ENCODE results near the gene PAQR9.

The PAQR9 gene

DNA sequence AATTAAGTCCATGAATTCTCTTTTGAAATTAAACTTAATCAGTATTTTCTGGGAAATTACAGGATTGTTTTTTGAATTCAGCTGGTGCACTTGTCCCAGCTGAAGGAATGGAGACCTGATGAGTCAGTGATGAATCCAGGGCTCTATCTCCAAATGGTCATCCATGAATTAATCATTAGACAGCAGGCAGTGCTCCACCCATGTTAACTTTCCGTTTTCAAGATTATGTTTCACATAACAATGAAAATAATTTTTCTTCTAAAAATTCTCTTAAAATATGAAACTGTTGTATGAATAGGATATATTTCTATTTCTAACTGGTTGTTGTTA, 13.9 kb upstream of the PAQR9 start:
- Mint-ChIP-seq H3K4me1 (peaks cover 21% of the 10 kb centered on the region), H3K27ac (no peak overlapping the region), H3K9me3 (no peaks in the 10 kb centered on the region), H3K4me3 (no peak overlapping the region), H3K36me3 (ENCODE audit: low read depth) (no peaks in the 10 kb centered on the region), H3K27me3 (ENCODE audit: low read depth, poor library complexity) (peaks cover 5% of the 10 kb centered on the region)
- no peak for DNase-seq
- no peak for TF ChIP-seq CTCF (IDR thresholded peaks at IDR 0.05)

- Mint-ChIP-seq H3K36me3 (ENCODE audit: low read depth) (no peaks in the 10 kb centered on the region), H3K27ac (no peak overlapping the region), H3K27me3 (ENCODE audit: low read depth, poor library complexity) (peaks cover 7% of the 10 kb centered on the region), H3K9me3 (no peaks in the 10 kb centered on the region), H3K4me3 (no peak overlapping the region), H3K4me1 (peaks cover 19% of the 10 kb centered on the region)
- no peak for DNase-seq
- no peak for TF ChIP-seq CTCF (IDR thresholded peaks at IDR 0.05)
Measured at GRCh38 chr3:142976621-142977398, 13.3 kb upstream of the PAQR9 start.

GRCh38 chr3:142975316-142975995, 12.0 kb upstream of the PAQR9 start:
- TF ChIP-seq CTCF (IDR thresholded peaks at IDR 0.05): no peak
- no peak overlapping the region for H3K27ac Mint-ChIP-seq
- no peak overlapping the region for H3K4me3 Mint-ChIP-seq
- H3K27me3 Mint-ChIP-seq (ENCODE audit: low read depth, poor library complexity): peaks cover 8% of the 10 kb centered on the region
- DNase-seq: no peak
- H3K36me3 Mint-ChIP-seq (ENCODE audit: low read depth): no peaks in the 10 kb centered on the region
- peaks cover 13% of the 10 kb centered on the region for H3K4me1 Mint-ChIP-seq
- H3K9me3 Mint-ChIP-seq: no peaks in the 10 kb centered on the region

DNA sequence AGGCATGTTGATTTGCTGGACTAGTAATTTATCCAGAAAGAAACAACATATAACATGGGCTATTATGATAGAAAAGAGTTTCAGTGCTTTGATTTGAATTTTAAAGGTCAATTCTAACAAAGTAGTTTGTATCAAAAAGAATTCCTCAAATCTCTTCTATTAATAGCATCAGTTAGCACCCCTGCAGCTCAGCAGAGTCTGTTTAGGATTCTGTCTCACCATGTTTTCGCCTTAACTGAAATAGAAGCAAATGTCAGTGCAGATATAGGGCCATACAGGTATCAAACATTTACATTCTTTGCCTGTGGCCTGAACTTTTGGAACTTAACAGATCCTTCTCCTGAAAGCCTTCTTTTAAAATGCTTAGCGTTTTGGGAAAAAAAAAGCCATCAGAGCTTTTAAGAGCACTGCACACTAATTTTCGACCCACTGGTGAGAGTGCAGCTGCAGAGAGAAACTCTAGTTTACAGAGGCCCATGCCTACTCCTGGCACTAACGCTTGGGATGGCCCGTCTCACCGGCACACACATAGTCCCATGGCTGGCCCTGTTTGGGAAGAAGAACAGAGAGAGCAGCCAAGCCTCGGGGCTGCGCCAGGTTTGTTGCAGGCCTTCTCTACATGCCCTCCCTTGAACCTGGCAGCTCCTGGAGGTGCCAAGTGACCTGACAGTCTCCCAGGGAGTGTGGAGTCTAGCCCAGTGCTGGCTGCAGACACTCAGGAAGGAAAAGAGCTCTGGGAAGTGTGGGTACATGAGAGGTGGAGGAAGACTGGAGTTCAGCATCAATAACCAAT, 9.9 kb upstream of the PAQR9 start:
- Mint-ChIP-seq H3K4me3 (no peak overlapping the region), H3K4me1 (peaks cover 13% of the 10 kb centered on the region), H3K27me3 (ENCODE audit: low read depth, poor library complexity) (peaks cover 14% of the 10 kb centered on the region), H3K27ac (peak overlapping the region; percentile 65), H3K36me3 (ENCODE audit: low read depth) (no peaks in the 10 kb centered on the region), H3K9me3 (no peaks in the 10 kb centered on the region)
- no peak for TF ChIP-seq CTCF (IDR thresholded peaks at IDR 0.05)
- DNase-seq: no peak

DNA sequence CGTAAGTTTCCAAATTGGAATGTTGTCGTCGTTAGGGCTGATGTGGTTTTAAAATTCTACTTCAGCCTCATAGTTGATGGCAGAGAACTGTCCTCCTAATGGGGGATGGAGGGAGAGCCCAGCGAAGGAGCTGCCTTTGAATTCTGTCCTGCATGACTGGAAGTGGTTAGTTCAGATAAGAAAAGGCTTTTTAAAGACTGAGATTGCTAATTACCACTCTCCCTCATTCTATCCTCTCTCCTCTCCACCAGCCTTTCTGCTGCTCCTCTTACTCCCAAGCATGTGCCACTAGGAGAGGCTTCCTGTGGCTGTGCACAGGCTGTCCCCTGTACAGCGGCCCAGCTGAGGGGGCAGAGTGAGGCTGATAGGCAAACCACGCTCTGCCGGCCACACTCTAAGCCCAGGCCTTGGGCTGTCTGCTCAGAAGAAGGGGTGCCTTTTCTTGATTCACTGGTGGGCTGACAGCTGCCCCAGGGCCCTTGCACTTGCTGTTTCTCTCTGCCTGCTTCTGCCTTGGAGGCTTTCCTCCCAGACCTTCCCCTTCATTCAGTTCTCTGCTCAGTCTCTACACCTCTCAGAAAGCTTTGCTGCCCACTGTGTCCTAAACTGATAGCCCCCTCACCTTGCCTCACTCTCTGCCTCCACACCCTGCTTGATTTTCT, 8.7 kb upstream of the PAQR9 start:
- Mint-ChIP-seq H3K4me1 (peaks cover 13% of the 10 kb centered on the region), H3K27ac (no peak overlapping the region), H3K4me3 (no peak overlapping the region), H3K27me3 (ENCODE audit: low read depth, poor library complexity) (peaks cover 19% of the 10 kb centered on the region), H3K36me3 (ENCODE audit: low read depth) (no peaks in the 10 kb centered on the region), H3K9me3 (no peaks in the 10 kb centered on the region)
- no peak for DNase-seq
- TF ChIP-seq CTCF (IDR thresholded peaks at IDR 0.05): no peak

Data from nephron progenitor cell (in vitro differentiated cells).